ENCODE data around the gene NPTN.

NPTN gene

DNA sequence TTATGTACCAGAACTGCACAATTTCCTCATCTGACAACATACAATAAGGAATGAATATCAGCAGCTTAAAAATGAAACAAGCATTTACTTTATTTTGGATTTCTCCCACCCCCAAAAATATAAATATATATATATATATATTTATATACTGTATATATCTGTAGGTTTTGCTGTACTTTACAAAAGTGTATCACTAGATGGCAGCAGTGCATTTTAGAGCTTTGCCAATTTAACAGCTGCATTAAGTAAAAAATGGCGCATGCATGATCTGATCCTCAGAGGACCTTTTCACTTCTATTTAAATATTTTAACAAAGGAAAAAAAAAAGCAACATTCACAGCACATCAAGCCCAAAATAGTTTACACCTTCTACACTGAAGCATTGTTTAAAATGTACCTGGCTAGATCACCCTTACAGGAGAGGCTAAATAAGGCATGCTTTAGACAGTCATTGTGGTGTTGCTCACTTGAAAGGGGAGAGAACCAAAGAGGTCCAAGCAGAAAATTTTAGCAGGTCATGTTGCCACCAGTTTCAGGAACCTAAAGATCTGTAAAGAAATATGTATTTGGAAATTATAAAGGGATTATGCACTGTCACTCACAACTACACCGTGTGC, 72.6 kb downstream of the NPTN start:
- TF ChIP-seq POLR2AphosphoS5 (IDR thresholded peaks at IDR 0.05; ENCODE audit: low read depth, low read length) (no peak), SIN3A (IDR thresholded peaks at IDR 0.05; ENCODE audit: borderline replicate concordance, insufficient read depth, low read length) (no peak), FOXP2 (optimal IDR thresholded peaks at IDR 0.05; ENCODE audit: borderline replicate concordance, extremely low read depth, extremely low read length, insufficient read depth) (no peak)
- TF ChIP-seq, protein P1, sequence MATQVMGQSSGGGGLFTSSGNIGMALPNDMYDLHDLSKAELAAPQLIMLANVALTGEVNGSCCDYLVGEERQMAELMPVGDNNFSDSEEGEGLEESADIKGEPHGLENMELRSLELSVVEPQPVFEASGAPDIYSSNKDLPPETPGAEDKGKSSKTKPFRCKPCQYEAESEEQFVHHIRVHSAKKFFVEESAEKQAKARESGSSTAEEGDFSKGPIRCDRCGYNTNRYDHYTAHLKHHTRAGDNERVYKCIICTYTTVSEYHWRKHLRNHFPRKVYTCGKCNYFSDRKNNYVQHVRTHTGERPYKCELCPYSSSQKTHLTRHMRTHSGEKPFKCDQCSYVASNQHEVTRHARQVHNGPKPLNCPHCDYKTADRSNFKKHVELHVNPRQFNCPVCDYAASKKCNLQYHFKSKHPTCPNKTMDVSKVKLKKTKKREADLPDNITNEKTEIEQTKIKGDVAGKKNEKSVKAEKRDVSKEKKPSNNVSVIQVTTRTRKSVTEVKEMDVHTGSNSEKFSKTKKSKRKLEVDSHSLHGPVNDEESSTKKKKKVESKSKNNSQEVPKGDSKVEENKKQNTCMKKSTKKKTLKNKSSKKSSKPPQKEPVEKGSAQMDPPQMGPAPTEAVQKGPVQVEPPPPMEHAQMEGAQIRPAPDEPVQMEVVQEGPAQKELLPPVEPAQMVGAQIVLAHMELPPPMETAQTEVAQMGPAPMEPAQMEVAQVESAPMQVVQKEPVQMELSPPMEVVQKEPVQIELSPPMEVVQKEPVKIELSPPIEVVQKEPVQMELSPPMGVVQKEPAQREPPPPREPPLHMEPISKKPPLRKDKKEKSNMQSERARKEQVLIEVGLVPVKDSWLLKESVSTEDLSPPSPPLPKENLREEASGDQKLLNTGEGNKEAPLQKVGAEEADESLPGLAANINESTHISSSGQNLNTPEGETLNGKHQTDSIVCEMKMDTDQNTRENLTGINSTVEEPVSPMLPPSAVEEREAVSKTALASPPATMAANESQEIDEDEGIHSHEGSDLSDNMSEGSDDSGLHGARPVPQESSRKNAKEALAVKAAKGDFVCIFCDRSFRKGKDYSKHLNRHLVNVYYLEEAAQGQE (IDR thresholded peaks at IDR 0.05; ENCODE audit: insufficient read depth in 1 of 2, low read depth in 2 of 2, low read length in 2 of 2): no peak

DNA sequence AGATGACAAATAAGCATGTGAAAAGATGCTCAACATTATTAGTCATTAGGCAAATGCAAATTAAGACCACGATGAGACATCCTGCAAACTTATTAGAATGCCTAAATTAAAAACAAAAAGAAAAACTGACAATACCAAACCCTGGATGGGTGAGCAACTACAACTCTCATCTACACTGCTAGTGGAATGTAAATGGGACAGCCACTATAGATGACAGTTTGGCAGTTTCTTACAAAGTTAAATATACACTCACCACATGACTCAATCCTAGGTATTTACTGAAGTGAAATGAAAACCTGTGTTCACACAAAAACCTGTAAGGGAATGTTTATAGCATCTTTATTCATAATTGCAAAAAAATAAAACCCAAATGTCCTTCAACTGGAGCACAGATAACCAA, 74.7 kb downstream of the NPTN start:
- TF ChIP-seq, protein P1 (IDR thresholded peaks at IDR 0.05; ENCODE audit: insufficient read depth in 1 of 2, low read depth in 2 of 2, low read length in 2 of 2): no peak
- no peak for TF ChIP-seq FOXP2 (optimal IDR thresholded peaks at IDR 0.05; ENCODE audit: borderline replicate concordance, extremely low read depth, extremely low read length, insufficient read depth)
- no peak for TF ChIP-seq POLR2AphosphoS5 (IDR thresholded peaks at IDR 0.05; ENCODE audit: low read depth, low read length)
- no peak for TF ChIP-seq TAF1 (IDR thresholded peaks at IDR 0.05; ENCODE audit: borderline replicate concordance, insufficient read depth, low read length)
- TF ChIP-seq SIN3A (IDR thresholded peaks at IDR 0.05; ENCODE audit: borderline replicate concordance, insufficient read depth, low read length): no peak

DNA sequence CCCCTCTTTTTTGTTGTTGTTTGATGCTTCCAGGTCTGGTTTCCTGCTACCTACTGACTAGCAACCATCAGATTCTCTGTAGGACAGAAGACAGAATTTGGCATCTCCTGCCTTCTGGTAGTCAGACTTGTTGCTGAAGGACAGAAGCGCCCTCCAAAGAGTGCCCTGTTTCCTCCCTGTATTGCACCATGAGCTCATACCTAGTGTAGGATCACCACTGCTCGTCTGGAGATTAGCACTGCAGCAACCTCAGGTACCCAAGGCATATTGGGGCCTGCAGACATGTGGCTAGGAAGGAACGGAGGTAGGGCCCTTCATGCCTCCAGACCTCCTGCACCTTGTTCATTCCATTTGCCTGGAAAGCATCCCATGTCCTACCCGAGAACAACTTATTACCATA, 78.1 kb downstream of the NPTN start:
- no peak for TF ChIP-seq TAF1 (IDR thresholded peaks at IDR 0.05; ENCODE audit: borderline replicate concordance, insufficient read depth, low read length)
- no peak for TF ChIP-seq POLR2AphosphoS5 (IDR thresholded peaks at IDR 0.05; ENCODE audit: low read depth, low read length)
- no peak for TF ChIP-seq FOXP2 (optimal IDR thresholded peaks at IDR 0.05; ENCODE audit: borderline replicate concordance, extremely low read depth, extremely low read length, insufficient read depth)
- TF ChIP-seq, protein P1 (IDR thresholded peaks at IDR 0.05; ENCODE audit: insufficient read depth in 1 of 2, low read depth in 2 of 2, low read length in 2 of 2): no peak
- TF ChIP-seq SIN3A (IDR thresholded peaks at IDR 0.05; ENCODE audit: borderline replicate concordance, insufficient read depth, low read length): no peak

DNA sequence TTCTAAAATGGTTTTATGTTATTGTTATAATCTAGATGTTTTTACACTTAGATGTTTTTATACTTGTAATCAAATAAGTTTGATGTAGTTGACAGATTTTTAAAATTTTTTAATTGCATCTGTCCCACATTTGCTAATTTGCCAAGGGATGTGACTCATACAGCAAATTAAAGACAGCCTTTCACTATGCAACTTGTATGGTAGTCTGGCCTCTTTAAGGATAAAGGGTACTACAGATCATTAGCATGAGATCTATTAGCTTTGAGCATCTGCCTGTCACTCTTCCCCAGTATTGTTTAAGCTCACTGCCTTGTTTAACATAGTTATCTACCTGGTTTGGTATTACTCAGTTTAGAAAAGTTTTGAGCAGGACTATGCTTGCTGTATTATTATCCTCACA, 83.0 kb downstream of the NPTN start:
- TF ChIP-seq TAF1 (IDR thresholded peaks at IDR 0.05; ENCODE audit: borderline replicate concordance, insufficient read depth, low read length): no peak

DNA sequence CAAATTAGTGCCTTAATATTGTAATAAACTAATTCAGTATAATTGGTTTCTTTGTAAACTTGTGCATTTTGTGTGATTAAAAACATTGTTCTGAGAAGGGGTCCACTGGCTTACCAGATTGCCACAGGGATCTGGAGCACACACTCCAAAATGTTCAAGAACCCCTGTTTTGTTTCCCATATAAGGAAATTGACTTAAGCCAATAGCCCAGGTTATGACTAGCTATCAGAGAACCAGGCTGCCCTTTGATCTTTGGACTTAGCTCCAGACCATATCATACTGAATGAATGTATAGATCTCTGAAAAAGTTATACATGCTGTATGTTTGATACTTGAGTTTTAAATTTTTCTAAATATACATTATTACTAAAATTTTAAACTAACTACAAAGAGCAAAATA, 91.7 kb downstream of the NPTN start:
- TF ChIP-seq SIN3A (IDR thresholded peaks at IDR 0.05; ENCODE audit: borderline replicate concordance, insufficient read depth, low read length) (no peak), TAF1 (IDR thresholded peaks at IDR 0.05; ENCODE audit: borderline replicate concordance, insufficient read depth, low read length) (no peak), FOXP2 (optimal IDR thresholded peaks at IDR 0.05; ENCODE audit: borderline replicate concordance, extremely low read depth, extremely low read length, insufficient read depth) (no peak)
- TF ChIP-seq, protein P1 (IDR thresholded peaks at IDR 0.05; ENCODE audit: insufficient read depth in 1 of 2, low read depth in 2 of 2, low read length in 2 of 2): no peak
